ENCODE results near the gene TM9SF1. TPM values are rescaled to one million over a fixed set of nuclear protein-coding genes. Genes with fewer than 3 reads are reported as not detected.

TM9SF1 gene
- total and polyA plus RNA-seq, 7 donors = 7.9 to 37.2 (median 33.5) TPM

DNA sequence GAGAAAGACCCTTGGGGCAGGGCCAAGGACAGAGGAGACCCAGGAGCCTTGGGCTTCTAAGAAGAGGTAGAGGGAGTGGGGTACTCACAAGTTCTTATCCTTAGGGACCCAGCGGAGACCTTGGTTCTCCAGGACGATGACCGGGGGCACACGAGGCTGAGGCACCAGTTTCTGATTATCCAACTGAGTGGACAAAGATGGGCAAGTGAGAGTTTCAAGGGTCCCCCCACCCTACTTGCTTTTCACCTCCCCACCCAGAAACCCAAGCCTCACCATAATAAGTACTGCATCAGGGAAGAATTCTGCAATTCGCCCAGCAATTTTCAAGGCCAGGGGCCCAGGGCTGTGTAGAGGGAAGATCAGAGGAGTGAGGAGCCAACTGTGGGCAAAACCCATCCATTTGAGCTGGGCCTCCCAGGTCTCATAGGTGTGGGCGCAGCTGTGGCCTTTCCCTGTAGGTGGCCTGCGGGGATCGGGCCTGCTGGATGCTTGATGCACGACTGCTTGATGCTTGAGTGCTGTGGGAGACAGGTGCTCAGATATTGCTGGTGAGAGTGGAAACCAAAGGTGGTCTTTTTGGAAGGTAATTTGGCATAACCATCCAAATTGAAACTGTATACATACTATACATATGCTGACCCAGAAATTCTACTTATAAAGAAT is 55.8 kb downstream of the TM9SF1 start:
- intact Hi-C loops (cut with DNase I) = loop anchor here (5.0 kb wide), 1 partner anchor 582 kb away; the partner anchor contains the start of gene THTPA
- no peak overlapping the region for H3K4me3 ChIP-seq
- H3K27me3 ChIP-seq = no peaks in the 10 kb centered on the region
- H3K36me3 ChIP-seq = peaks cover 14 to 33% (median 17%) of the 10 kb centered on the region in 4 donors
- WGBS, 2 donors = 77 to 87% methylated on average over 9 of the region's 9 CpGs
- no peak for DNase-seq
- H3K27ac ChIP-seq = peak overlapping the region in 2 of 4 donors; percentile 98
- no peaks in the 10 kb centered on the region for H3K9me3 ChIP-seq
- no peak for TF ChIP-seq POLR2AphosphoS5 (IDR thresholded peaks at IDR 0.05)
- TF ChIP-seq, protein P1, sequence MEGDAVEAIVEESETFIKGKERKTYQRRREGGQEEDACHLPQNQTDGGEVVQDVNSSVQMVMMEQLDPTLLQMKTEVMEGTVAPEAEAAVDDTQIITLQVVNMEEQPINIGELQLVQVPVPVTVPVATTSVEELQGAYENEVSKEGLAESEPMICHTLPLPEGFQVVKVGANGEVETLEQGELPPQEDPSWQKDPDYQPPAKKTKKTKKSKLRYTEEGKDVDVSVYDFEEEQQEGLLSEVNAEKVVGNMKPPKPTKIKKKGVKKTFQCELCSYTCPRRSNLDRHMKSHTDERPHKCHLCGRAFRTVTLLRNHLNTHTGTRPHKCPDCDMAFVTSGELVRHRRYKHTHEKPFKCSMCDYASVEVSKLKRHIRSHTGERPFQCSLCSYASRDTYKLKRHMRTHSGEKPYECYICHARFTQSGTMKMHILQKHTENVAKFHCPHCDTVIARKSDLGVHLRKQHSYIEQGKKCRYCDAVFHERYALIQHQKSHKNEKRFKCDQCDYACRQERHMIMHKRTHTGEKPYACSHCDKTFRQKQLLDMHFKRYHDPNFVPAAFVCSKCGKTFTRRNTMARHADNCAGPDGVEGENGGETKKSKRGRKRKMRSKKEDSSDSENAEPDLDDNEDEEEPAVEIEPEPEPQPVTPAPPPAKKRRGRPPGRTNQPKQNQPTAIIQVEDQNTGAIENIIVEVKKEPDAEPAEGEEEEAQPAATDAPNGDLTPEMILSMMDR (IDR thresholded peaks at IDR 0.05) = no peak
- no peak for TF ChIP-seq POLR2A (IDR thresholded peaks at IDR 0.05)
- no peak for TF ChIP-seq EP300 (IDR thresholded peaks at IDR 0.05)
- peaks cover 0 to 50% (median 42%) of the 10 kb centered on the region in 4 donors for H3K4me1 ChIP-seq

Small RNAs within 50 kb of the gene (small RNA-seq; reads per million reads assigned to genes)
- gene AL136295.4 (0 reads per million in 3 donors), gene CHMP4A (0 reads per million in 3 donors), gene IPO4 (0 reads per million in 3 donors), gene IRF9 (0 reads per million in 3 donors), gene MDP1 (0 to 0.06 (median 0) reads per million in 3 donors), gene RNA5SP383 (0.36 to 1.3 (median 0.51) reads per million in 3 donors)

Other genes with a start within 250 kb of the TM9SF1 start
Only the 30 nearest of the 35 such genes appear.
- 1 to 10 TPM in 2 of 4 donors, under 1 TPM in 2; 0.14 to 3.3 (median 0.62) TPM for gene CARMIL3, start 143.4 kb downstream of the TM9SF1 start, total RNA-seq
- gene CARMIL3, start 143.4 kb downstream of the TM9SF1 start, polyA plus RNA-seq = 1 to 10 TPM in 1 of 3 donors, under 1 TPM in 2; under 0.01 to 1.7 (median 0.23) TPM
- gene CPNE6, start 123.9 kb downstream of the TM9SF1 start, total RNA-seq = 1 to 10 TPM in 3 of 4 donors, not detected in 1; 1.8 to 3.3 (median 2.9) TPM
- gene CPNE6, start 123.9 kb downstream of the TM9SF1 start, polyA plus RNA-seq = under 1 TPM in 1 of 3 donors, not detected in 2; 0.42 TPM
- gene PCK2, start 101.1 kb downstream of the TM9SF1 start, total RNA-seq = 10 to 100 TPM in 2 of 4 donors, 1 to 10 TPM in 2; 7.1 to 12.2 (median 9.2) TPM
- gene PCK2, start 101.1 kb downstream of the TM9SF1 start, polyA plus RNA-seq = 100 to 1,000 TPM in 1 of 3 donors, 10 to 100 TPM in 2; 66.1 to 109 (median 99.5) TPM
- 10 to 100 TPM; 37.7 to 82.9 (median 54.8) TPM for gene DCAF11, start 80.7 kb downstream of the TM9SF1 start, total RNA-seq
- gene DCAF11, start 80.7 kb downstream of the TM9SF1 start, polyA plus RNA-seq = 10 to 100 TPM; 70.9 to 79.8 (median 75.1) TPM
- gene NRL, start 80.5 kb downstream of the TM9SF1 start, total RNA-seq = 1 to 10 TPM in 2 of 4 donors, under 1 TPM in 2; 0.71 to 2.2 (median 1.4) TPM
- gene NRL, start 80.5 kb downstream of the TM9SF1 start, polyA plus RNA-seq = 1 to 10 TPM; 1.2 to 2.9 (median 1.8) TPM
- under 1 TPM in 1 of 4 donors, not detected in 3; 0.33 TPM for gene FITM1, start 64.8 kb downstream of the TM9SF1 start, total RNA-seq
- 1 to 10 TPM in 1 of 3 donors, not detected in 2; 1.8 TPM for gene FITM1, start 64.8 kb downstream of the TM9SF1 start, polyA plus RNA-seq
- gene PSME1, start 59.2 kb downstream of the TM9SF1 start, total RNA-seq = 100 to 1,000 TPM; 129 to 186 (median 152) TPM
- gene PSME1, start 59.2 kb downstream of the TM9SF1 start, polyA plus RNA-seq = 100 to 1,000 TPM; 309 to 438 (median 416) TPM
- gene EMC9, start 53.9 kb downstream of the TM9SF1 start, total RNA-seq = 10 to 100 TPM in 3 of 4 donors, 1 to 10 TPM in 1; 5.0 to 20.9 (median 12.9) TPM
- gene EMC9, start 53.9 kb downstream of the TM9SF1 start, polyA plus RNA-seq = 10 to 100 TPM; 20.6 to 37.2 (median 30.8) TPM
- 10 to 100 TPM; 26.2 to 43.5 (median 34.5) TPM for gene PSME2, start 48.8 kb downstream of the TM9SF1 start, total RNA-seq
- 100 to 1,000 TPM; 228 to 485 (median 356) TPM for gene PSME2, start 48.8 kb downstream of the TM9SF1 start, polyA plus RNA-seq
- 10 to 100 TPM; 20.2 to 38.4 (median 29.7) TPM for gene RNF31, start 47.9 kb downstream of the TM9SF1 start, total RNA-seq
- 10 to 100 TPM; 13.6 to 57.8 (median 37.8) TPM for gene RNF31, start 47.9 kb downstream of the TM9SF1 start, polyA plus RNA-seq
- gene IRF9, start 34.2 kb downstream of the TM9SF1 start, total RNA-seq = 100 to 1,000 TPM in 1 of 4 donors, 10 to 100 TPM in 3; 54.6 to 103 (median 56.1) TPM
- gene IRF9, start 34.2 kb downstream of the TM9SF1 start, polyA plus RNA-seq = 100 to 1,000 TPM in 1 of 3 donors, 10 to 100 TPM in 2; 46.2 to 115 (median 51.8) TPM
- 10 to 100 TPM in 2 of 4 donors, 1 to 10 TPM in 2; 4.6 to 24.1 (median 8.3) TPM for gene REC8, start 23.4 kb downstream of the TM9SF1 start, total RNA-seq
- 10 to 100 TPM in 1 of 3 donors, 1 to 10 TPM in 2; 1.8 to 21.7 (median 2.5) TPM for gene REC8, start 23.4 kb downstream of the TM9SF1 start, polyA plus RNA-seq
- 10 to 100 TPM; 11.0 to 37.1 (median 13.2) TPM for gene IPO4, start 6.6 kb downstream of the TM9SF1 start, total RNA-seq
- 10 to 100 TPM in 1 of 3 donors, 1 to 10 TPM in 2; 3.0 to 24.4 (median 5.4) TPM for gene IPO4, start 6.6 kb downstream of the TM9SF1 start, polyA plus RNA-seq
- gene TSSK4, start 10.3 kb upstream of the TM9SF1 start, total RNA-seq = under 1 TPM in 1 of 4 donors, not detected in 3; 0.66 TPM
- under 1 TPM in 1 of 3 donors, not detected in 2; 0.22 TPM for gene TSSK4, start 10.3 kb upstream of the TM9SF1 start, polyA plus RNA-seq
- gene CHMP4A, start 18.0 kb upstream of the TM9SF1 start, total RNA-seq = 100 to 1,000 TPM in 2 of 4 donors, 10 to 100 TPM in 2; 65.6 to 149 (median 102) TPM
- 100 to 1,000 TPM in 2 of 3 donors, 10 to 100 TPM in 1; 81.6 to 116 (median 109) TPM for gene CHMP4A, start 18.0 kb upstream of the TM9SF1 start, polyA plus RNA-seq
- gene MDP1, start 20.6 kb upstream of the TM9SF1 start, total RNA-seq = 10 to 100 TPM; 22.4 to 31.7 (median 26.5) TPM
- 10 to 100 TPM; 15.1 to 34.2 (median 28.8) TPM for gene MDP1, start 20.6 kb upstream of the TM9SF1 start, polyA plus RNA-seq
- gene NEDD8, start 36.9 kb upstream of the TM9SF1 start, total RNA-seq = 100 to 1,000 TPM; 104 to 217 (median 189) TPM
- 100 to 1,000 TPM; 204 to 243 (median 221) TPM for gene NEDD8, start 36.9 kb upstream of the TM9SF1 start, polyA plus RNA-seq
- 10 to 100 TPM; 44.3 to 63.9 (median 48.3) TPM for gene GMPR2, start 37.5 kb upstream of the TM9SF1 start, total RNA-seq
- 10 to 100 TPM; 56.5 to 97.1 (median 58.9) TPM for gene GMPR2, start 37.5 kb upstream of the TM9SF1 start, polyA plus RNA-seq
- gene TINF2, start 47.2 kb upstream of the TM9SF1 start, total RNA-seq = 10 to 100 TPM; 36.6 to 55.3 (median 50.1) TPM
- 10 to 100 TPM; 41.4 to 54.1 (median 43.5) TPM for gene TINF2, start 47.2 kb upstream of the TM9SF1 start, polyA plus RNA-seq
- gene TGM1, start 67.7 kb upstream of the TM9SF1 start, total RNA-seq = 1 to 10 TPM in 2 of 4 donors, under 1 TPM in 1, not detected in 1; 0.33 to 1.1 (median 1.1) TPM
- 1 to 10 TPM in 1 of 3 donors, under 1 TPM in 2; 0.60 to 2.7 (median 0.69) TPM for gene TGM1, start 67.7 kb upstream of the TM9SF1 start, polyA plus RNA-seq
- 10 to 100 TPM; 14.0 to 25.2 (median 20.0) TPM for gene RABGGTA, start 76.2 kb upstream of the TM9SF1 start, total RNA-seq
- gene RABGGTA, start 76.2 kb upstream of the TM9SF1 start, polyA plus RNA-seq = 10 to 100 TPM; 27.3 to 32.4 (median 31.9) TPM
- 10 to 100 TPM; 13.9 to 34.6 (median 29.3) TPM for gene DHRS1, start 104.3 kb upstream of the TM9SF1 start, total RNA-seq
- 10 to 100 TPM; 39.6 to 56.6 (median 40.8) TPM for gene DHRS1, start 104.3 kb upstream of the TM9SF1 start, polyA plus RNA-seq
- gene NOP9, start 104.4 kb upstream of the TM9SF1 start, total RNA-seq = 10 to 100 TPM; 12.8 to 16.8 (median 14.9) TPM
- gene NOP9, start 104.4 kb upstream of the TM9SF1 start, polyA plus RNA-seq = 10 to 100 TPM in 2 of 3 donors, 1 to 10 TPM in 1; 7.8 to 29.0 (median 11.3) TPM
- 1 to 10 TPM; 4.7 to 9.5 (median 8.0) TPM for gene CIDEB, start 112.5 kb upstream of the TM9SF1 start, total RNA-seq
- 1 to 10 TPM; 7.2 to 8.6 (median 7.2) TPM for gene CIDEB, start 112.5 kb upstream of the TM9SF1 start, polyA plus RNA-seq
- 1 to 10 TPM; 2.5 to 5.5 (median 4.3) TPM for gene LTB4R2, start 114.7 kb upstream of the TM9SF1 start, total RNA-seq
- 1 to 10 TPM in 1 of 3 donors, under 1 TPM in 1, not detected in 1; under 0.01 to 3.9 TPM for gene LTB4R2, start 114.7 kb upstream of the TM9SF1 start, polyA plus RNA-seq
- gene LTB4R, start 116.1 kb upstream of the TM9SF1 start, total RNA-seq = 1 to 10 TPM; 2.1 to 4.2 (median 2.9) TPM
- gene LTB4R, start 116.1 kb upstream of the TM9SF1 start, polyA plus RNA-seq = 1 to 10 TPM in 2 of 3 donors, under 1 TPM in 1; 0.60 to 9.8 (median 2.1) TPM
- gene ADCY4, start 139.6 kb upstream of the TM9SF1 start, total RNA-seq = 10 to 100 TPM in 3 of 4 donors, 1 to 10 TPM in 1; 8.1 to 36.0 (median 17.7) TPM
- 10 to 100 TPM in 1 of 3 donors, 1 to 10 TPM in 2; 1.4 to 16.5 (median 2.4) TPM for gene ADCY4, start 139.6 kb upstream of the TM9SF1 start, polyA plus RNA-seq
- 10 to 100 TPM in 1 of 4 donors, 1 to 10 TPM in 3; 2.6 to 12.5 (median 3.7) TPM for gene RIPK3, start 144.6 kb upstream of the TM9SF1 start, total RNA-seq
- gene RIPK3, start 144.6 kb upstream of the TM9SF1 start, polyA plus RNA-seq = 10 to 100 TPM; 28.8 to 66.4 (median 43.5) TPM
- gene NFATC4, start 172.7 kb upstream of the TM9SF1 start, total RNA-seq = 100 to 1,000 TPM in 1 of 4 donors, 10 to 100 TPM in 3; 29.6 to 120 (median 67.3) TPM
- 10 to 100 TPM; 10.4 to 45.1 (median 15.6) TPM for gene NFATC4, start 172.7 kb upstream of the TM9SF1 start, polyA plus RNA-seq
- gene NYNRIN, start 203.6 kb upstream of the TM9SF1 start, total RNA-seq = 10 to 100 TPM in 1 of 4 donors, 1 to 10 TPM in 3; 6.8 to 17.4 (median 7.0) TPM
- gene NYNRIN, start 203.6 kb upstream of the TM9SF1 start, polyA plus RNA-seq = 1 to 10 TPM in 1 of 3 donors, under 1 TPM in 2; 0.60 to 6.5 (median 0.92) TPM

Measured in sigmoid colon (tissue), 7 donors.